Head of caudate nucleus (tissue), 42 donors: Measurements from ENCODE around the gene DEAF1.
A peak's percentile ranks its signal among the peaks of the same experiment; 100 is the strongest.
"Not testable (repeated sequence)": the region's sequence is repeated elsewhere in the genome, so short reads cannot be mapped to it uniquely, and the experiment has no call there.

Experiments used
- DNase-seq, 42 donors: peaks; one replicate each; pipeline versions ENCODE4 v3.0.0 to v3.0.0-alpha.2; 2020 to 2021; ENCODE audit warnings: mixed read lengths in 7 of 42
- intact Hi-C: fragments of 100-400 bp; cut with DNase I; formaldehyde crosslinking; loops from one replicate; pipeline ENCODE4 v1.15.0; 2022

Gene DEAF1

GRCh38 chr11:692824-693414 lies 2.1 kb downstream of the DEAF1 start:
- DNase-seq: no peak
- intact Hi-C loops: loop anchor here (10.0 kb wide), 1 partner anchor 128 kb away; the partner anchor contains the start of genes LMNTD2 and RASSF7

GRCh38 chr11:691710-692590 lies 3.1 kb downstream of the DEAF1 start:
- intact Hi-C loops: loop anchor here (10.0 kb wide), 1 partner anchor 127 kb away; the partner anchor contains the start of genes LMNTD2 and RASSF7
- peak in 2 of 42 donors; percentile 35 to 47 for DNase-seq

- DNase-seq: peak in 20 of 42 donors; percentile 27 to 85 (median 58)
These were observed 4.0 kb downstream of the DEAF1 start for GRCh38 chr11:690738-691633.

GRCh38 chr11:690244-690643 lies 4.8 kb downstream of the DEAF1 start:
- DNase-seq: not testable (repeated sequence)
- intact Hi-C loops: loop anchor here (10.0 kb wide), 1 partner anchor 125 kb away; the partner anchor contains the start of genes LMNTD2 and RASSF7

More at GRCh38 chr11:690738-691633, 4.0 kb downstream of the DEAF1 start:
- intact Hi-C loops: loop anchor here (10.0 kb wide), 1 partner anchor 126 kb away; the partner anchor contains the start of genes LMNTD2 and RASSF7

- no peak for DNase-seq
- intact Hi-C loops: loop anchor here (10.0 kb wide), 1 partner anchor 125 kb away; the partner anchor contains the start of genes LMNTD2 and RASSF7
These were observed 5.4 kb downstream of the DEAF1 start for GRCh38 chr11:689625-690024.

GRCh38 chr11:688681-689080 lies 6.3 kb downstream of the DEAF1 start:
- DNase-seq: no peak
- intact Hi-C loops: no loop called here

GRCh38 chr11:687751-688150 lies 7.3 kb downstream of the DEAF1 start:
- DNase-seq: no peak
- intact Hi-C loops: no loop called here

GRCh38 chr11:686451-687243 lies 8.4 kb downstream of the DEAF1 start:
- intact Hi-C loops: no loop called here
- no peak for DNase-seq

- DNase-seq: peak in 26 of 42 donors; percentile 34 to 80 (median 60)
These were observed 14.1 kb downstream of the DEAF1 start for GRCh38 chr11:680970-681369.

GRCh38 chr11:680476-680875 lies 14.5 kb downstream of the DEAF1 start:
- intact Hi-C loops: no loop called here
- peak in 3 of 42 donors; percentile 19 to 38 (median 25) for DNase-seq

More at GRCh38 chr11:680970-681369, 14.1 kb downstream of the DEAF1 start:
- intact Hi-C loops: no loop called here

- intact Hi-C loops: no loop called here
- peak in 5 of 42 donors; percentile 22 to 56 (median 49) for DNase-seq
These were observed 15.5 kb downstream of the DEAF1 start for GRCh38 chr11:679271-680207.

GRCh38 chr11:678297-678696 lies 16.7 kb downstream of the DEAF1 start:
- DNase-seq: no peak
- intact Hi-C loops: no loop called here

GRCh38 chr11:674406-674805 lies 20.6 kb downstream of the DEAF1 start:
- DNase-seq: no peak
- intact Hi-C loops: no loop called here

GRCh38 chr11:673866-674265 lies 21.2 kb downstream of the DEAF1 start:
- DNase-seq: no peak
- intact Hi-C loops: no loop called here

GRCh38 chr11:665704-666281 lies 29.2 kb downstream of the DEAF1 start:
- peak in 8 of 42 donors; percentile 24 to 53 (median 31) for DNase-seq
- intact Hi-C loops: no loop called here

GRCh38 chr11:665062-665703 lies 29.8 kb downstream of the DEAF1 start:
- DNase-seq: peak in 1 of 42 donors; percentile 24
- intact Hi-C loops: no loop called here
